IMR-90 (cell line): ENCODE data around the gene ATXN7L2.

ENCODE experiments used
- MXI1 ChIP-seq: IDR thresholded peaks from 2 replicates; pipeline ENCODE4 v1.6.1; 2012; ENCODE audit warnings: low read depth, mild to moderate bottlenecking, low read length, moderate library complexity, borderline replicate concordance
- POLR2A ChIP-seq: IDR thresholded peaks from 2 replicates; pipeline ENCODE4 v1.6.1; 2012; ENCODE audit warnings: mild to moderate bottlenecking, low read depth, low read length
- RAD21 ChIP-seq: IDR thresholded peaks from 2 replicates; pipeline ENCODE4 v1.6.1; 2012; ENCODE audit warnings: low read length, improper control_type of control experiment
- TF ChIP-seq, protein P1 (sequence below): conservative IDR thresholded peaks from 2 replicates; pipeline ENCODE4 v1.5.1; 2012; ENCODE audit warnings: mild to moderate bottlenecking, low read depth, low read length, improper control_type of control experiment

DNA sequence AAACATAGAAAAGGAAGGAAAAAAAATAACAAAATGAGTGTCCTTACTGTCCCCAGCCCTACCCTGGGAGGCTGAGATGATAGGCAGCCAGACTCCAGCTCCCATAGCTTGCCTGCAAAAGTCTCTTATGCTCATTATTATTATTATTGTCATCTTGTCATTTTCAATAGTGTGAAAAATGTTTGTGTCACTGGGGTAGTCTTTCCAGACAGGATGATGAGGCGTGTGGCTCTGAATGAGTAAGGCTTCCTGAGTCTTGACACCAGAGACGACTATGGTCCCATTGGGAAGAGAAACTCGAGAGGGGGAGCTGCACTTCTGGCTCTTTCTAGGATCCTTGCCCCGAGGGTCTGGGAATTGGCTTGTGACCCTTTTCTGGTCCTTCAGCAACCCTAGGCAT, 9.1 kb downstream of the ATXN7L2 start:
- TF ChIP-seq POLR2A (no peak), RAD21 (no peak), MXI1 (no peak)
- TF ChIP-seq, protein P1, sequence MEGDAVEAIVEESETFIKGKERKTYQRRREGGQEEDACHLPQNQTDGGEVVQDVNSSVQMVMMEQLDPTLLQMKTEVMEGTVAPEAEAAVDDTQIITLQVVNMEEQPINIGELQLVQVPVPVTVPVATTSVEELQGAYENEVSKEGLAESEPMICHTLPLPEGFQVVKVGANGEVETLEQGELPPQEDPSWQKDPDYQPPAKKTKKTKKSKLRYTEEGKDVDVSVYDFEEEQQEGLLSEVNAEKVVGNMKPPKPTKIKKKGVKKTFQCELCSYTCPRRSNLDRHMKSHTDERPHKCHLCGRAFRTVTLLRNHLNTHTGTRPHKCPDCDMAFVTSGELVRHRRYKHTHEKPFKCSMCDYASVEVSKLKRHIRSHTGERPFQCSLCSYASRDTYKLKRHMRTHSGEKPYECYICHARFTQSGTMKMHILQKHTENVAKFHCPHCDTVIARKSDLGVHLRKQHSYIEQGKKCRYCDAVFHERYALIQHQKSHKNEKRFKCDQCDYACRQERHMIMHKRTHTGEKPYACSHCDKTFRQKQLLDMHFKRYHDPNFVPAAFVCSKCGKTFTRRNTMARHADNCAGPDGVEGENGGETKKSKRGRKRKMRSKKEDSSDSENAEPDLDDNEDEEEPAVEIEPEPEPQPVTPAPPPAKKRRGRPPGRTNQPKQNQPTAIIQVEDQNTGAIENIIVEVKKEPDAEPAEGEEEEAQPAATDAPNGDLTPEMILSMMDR = no peak
